NB4 (cell line): ENCODE results near the gene IDS.

Experiments
- DNase-seq: peaks from one replicate; pipeline ENCODE4 v3.0.0; 2010; ENCODE audit warnings: low read depth
- H3K4me3 ChIP-seq: one replicate; pipeline ENCODE4 v1.5.1; 2011; ENCODE audit warnings: mild to moderate bottlenecking, low read depth, low read length, moderate library complexity
- MAX ChIP-seq: IDR thresholded peaks from 2 replicates; pipeline ENCODE4 v1.6.1; 2011; ENCODE audit warnings: low read depth, low read length
- MYC ChIP-seq: IDR thresholded peaks from 2 replicates; pipeline ENCODE4 v1.6.1; 2011; ENCODE audit warnings: low read depth, low read length
- POLR2A ChIP-seq: IDR thresholded peaks from 2 replicates; pipeline ENCODE4 v1.6.1; 2011; ENCODE audit warnings: mild to moderate bottlenecking; ENCODE audit not compliant: insufficient read length; ENCODE audit errors: extremely low read depth
- TF ChIP-seq, protein P1 (sequence below): IDR thresholded peaks from one replicate; pipeline ENCODE4 v1.5.1; 2012; ENCODE audit warnings: low read depth, low read length

The IDS gene

GRCh38 chrX:149433051-149433450 is 72.1 kb downstream of the IDS start:
- H3K4me3 ChIP-seq, result no peak overlapping the region
- TF ChIP-seq, protein P1, sequence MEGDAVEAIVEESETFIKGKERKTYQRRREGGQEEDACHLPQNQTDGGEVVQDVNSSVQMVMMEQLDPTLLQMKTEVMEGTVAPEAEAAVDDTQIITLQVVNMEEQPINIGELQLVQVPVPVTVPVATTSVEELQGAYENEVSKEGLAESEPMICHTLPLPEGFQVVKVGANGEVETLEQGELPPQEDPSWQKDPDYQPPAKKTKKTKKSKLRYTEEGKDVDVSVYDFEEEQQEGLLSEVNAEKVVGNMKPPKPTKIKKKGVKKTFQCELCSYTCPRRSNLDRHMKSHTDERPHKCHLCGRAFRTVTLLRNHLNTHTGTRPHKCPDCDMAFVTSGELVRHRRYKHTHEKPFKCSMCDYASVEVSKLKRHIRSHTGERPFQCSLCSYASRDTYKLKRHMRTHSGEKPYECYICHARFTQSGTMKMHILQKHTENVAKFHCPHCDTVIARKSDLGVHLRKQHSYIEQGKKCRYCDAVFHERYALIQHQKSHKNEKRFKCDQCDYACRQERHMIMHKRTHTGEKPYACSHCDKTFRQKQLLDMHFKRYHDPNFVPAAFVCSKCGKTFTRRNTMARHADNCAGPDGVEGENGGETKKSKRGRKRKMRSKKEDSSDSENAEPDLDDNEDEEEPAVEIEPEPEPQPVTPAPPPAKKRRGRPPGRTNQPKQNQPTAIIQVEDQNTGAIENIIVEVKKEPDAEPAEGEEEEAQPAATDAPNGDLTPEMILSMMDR, result no peak
- TF ChIP-seq MYC (no peak), POLR2A (no peak), MAX (no peak)
- DNase-seq, result no peak
